NCI-H526 (cell line): ENCODE data around the gene PLIN4.
A peak's percentile ranks its signal among the peaks of the same experiment; 100 is the strongest.

Experiments used
- DNase-seq, 2 experiments: peaks; one replicate each; lab custom pipeline; 2025; lab: John Stamatoyannopoulos, UW

The PLIN4 gene

GRCh38 chr19:4507150-4507452, 11.2 kb downstream of the PLIN4 start:
- DNase-seq = no peak

DNA sequence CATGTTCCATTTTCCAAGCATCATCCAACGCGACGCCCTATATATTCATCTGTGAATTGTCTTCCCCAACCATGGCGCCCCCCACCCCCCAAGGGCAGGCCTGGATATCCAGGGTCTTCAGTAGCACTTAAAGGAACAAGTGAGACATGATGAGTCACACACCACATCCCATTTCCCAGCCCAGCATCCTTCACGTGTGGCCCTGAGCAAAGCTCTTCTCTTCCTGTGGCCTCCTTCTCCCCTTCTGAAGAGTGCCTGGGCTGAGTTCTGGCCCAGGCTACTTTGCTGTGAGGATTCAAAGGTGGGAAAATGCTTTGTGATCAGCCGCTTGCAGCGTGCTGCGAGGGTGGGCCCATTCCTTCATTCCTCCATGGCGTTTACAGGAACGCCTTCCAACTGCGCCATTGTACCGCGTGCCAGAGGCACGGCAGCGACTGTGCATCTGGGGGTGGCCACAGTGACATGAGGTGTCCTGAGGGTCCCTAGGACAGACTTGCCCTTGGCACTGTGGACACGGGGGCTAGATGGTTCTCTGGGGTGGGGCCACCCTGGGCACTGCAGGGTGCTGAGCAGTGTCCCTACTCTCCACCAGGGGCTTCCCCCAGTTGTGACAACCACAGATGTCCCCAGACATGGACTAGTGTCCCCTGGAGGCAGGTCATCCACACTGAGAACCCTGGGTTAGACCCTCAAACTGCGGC, 11.7 kb downstream of the PLIN4 start:
- DNase-seq = no peak

GRCh38 chr19:4505570-4506448, 12.5 kb downstream of the PLIN4 start:
- no peak for DNase-seq

DNA sequence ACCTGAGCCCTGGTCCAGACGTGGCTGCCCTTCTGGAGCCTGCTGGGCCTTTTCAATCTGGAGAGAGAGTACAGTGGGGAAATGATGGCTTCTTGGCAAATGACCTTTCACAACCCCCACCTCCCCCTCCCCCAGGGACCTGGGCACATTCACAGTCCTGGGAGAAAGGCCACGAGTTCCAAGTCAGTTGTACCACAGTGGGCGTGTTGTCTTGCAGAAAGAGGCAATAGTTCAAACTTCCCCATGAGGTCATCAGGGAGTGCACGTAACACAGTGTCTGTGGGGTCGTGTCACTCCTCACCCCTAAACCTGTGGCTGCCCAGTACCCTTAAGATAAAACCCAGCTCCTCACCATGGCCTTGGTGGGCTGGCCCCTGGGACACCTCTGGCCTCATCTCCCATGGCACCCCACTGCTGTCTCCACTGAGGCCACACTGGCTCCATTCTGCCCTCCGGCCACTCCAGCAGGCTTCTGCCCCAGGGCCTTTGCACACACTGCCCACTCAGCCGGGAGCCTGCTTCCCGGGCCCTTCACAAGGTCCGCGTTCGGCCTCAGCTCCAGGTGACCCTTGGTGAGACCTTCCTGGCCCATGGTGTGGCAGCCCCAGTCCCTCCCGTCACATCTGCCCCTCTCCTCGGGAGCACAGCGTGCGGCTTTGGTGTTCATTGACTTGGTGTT, 13.3 kb downstream of the PLIN4 start:
- DNase-seq = no peak

DNA sequence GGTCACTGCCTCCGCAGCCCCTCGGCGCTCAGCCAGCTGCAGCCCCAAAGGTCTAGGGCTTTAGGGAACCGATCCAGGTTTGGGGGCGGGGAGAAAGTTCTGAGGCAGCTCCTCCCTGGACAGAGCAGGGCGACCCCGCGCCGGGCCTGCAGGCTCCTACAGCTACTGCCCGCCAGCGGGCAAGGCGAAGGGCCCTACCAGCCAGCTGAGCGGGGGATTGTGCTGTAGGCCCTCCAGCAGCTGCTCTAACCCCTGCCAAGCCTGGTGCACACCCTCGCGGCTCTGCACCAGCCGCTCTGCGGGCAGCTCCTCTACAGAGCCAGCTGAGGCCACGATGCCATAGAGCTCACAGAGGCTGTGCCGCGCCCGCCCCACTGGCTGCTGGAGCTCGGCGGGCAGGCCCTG, 14.0 kb downstream of the PLIN4 start:
- no peak for DNase-seq

DNA sequence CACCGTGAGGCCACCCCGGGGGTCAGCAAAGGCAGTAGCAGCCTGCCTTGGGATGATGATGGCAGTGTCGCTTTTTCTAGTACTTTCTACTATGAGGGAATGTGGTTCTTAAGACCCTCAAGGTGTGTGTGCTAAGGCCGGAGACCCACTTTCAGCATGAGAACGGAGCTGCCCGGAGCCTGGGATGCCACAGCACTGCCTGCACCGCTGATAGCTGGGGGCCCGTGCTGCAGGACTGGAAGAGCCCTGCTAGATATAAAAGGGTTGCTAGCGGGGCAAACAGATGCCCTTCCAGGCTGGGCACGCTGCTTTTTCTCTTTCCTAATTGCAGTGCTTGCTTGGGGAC, 14.5 kb downstream of the PLIN4 start:
- no peak for DNase-seq

GRCh38 chr19:4503132-4503824, 15.0 kb downstream of the PLIN4 start:
- DNase-seq = no peak

DNA sequence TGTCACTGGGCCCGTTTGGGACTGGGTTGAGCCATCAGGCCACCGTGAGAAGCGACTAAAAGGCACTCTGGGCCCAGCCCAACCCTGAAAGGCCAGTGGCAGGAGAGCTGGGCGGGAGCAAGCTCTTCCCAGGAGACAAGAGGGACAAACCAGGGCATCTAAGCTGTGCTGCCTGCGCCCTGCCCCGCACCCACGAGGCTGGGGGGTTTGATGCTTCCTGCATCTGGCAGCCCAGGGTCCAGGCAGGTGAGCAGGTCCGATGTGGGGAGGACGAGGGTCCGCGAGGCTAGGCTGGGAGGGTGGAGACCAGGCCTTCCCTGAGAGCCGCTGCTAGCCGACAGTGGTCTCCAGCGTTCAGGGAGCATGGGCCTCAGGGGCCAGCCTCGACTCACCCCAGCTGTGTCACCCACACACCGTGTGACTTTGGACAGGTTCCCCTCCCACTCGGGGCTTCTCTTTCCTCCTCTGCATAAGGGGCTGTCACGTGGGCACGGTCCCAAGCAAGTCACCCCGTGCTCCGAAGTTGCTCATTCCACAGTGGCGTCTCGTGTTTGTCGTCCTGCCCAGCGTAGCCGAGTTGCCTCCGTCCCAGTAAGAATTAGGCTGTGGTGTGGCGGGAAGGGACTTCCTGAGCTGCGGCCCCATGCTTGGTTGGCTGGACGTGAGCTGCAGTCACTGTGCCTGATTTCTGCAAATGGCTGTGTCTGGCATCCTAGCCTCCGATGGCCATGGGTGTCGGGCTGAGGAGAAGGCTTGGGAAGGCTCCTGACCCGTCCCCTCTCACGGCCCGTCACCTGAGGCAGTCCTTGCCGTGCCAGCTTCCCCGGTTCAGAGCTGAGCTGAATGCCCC, 15.8 kb downstream of the PLIN4 start:
- DNase-seq = no peak

- no peak for DNase-seq
These were observed 16.6 kb downstream of the PLIN4 start for GRCh38 chr19:4501691-4502090.

- no peak for DNase-seq
These were observed 17.3 kb downstream of the PLIN4 start for GRCh38 chr19:4500841-4501591.

DNA sequence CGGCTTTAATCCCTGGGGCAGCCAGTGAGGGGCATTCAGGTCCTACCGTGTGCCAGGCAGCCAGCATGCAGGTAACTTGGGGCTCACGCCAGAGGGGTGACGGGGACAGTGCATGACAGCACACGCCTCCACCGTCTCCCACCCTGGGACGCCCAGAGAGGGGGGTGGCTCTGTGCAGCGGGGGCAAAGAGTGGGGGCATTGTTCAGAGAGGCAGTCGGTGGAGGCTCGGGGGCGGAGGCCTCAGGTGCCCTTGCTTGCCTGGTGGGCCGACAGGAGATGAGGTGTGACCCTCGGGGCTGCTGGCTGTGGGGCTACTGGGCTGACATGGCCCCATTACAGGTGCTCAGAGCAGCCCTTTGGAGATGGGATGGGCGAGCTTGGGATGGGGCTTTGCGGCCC, 18.4 kb downstream of the PLIN4 start:
- DNase-seq = no peak

DNA sequence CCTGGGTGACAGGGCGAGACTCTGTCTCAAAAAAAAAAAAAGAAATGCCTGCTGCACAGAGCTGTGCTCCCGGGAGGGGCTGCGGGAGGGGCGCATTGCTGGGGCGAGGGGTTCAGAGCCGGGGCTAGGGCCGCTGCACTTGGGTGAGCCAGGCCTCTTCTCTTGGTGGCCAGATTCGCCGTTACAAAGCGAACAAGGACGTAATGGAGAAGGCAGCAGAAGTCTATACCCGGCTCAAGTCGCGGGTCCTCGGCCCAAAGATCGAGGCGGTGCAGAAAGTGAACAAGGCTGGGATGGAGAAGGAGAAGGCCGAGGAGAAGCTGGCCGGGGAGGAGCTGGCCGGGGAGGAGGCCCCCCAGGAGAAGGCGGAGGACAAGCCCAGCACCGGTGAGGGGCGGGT, 19.0 kb downstream of the PLIN4 start:
- no peak for DNase-seq

GRCh38 chr19:4498694-4499093, 19.6 kb downstream of the PLIN4 start:
- DNase-seq = no peak

GRCh38 chr19:4497770-4498389, 20.4 kb downstream of the PLIN4 start:
- DNase-seq = no peak

GRCh38 chr19:4496304-4496703, 22.0 kb downstream of the PLIN4 start:
- no peak for DNase-seq

GRCh38 chr19:4495471-4495870, 22.8 kb downstream of the PLIN4 start:
- peak in 1 of 2 experiments; percentile 45 for DNase-seq

GRCh38 chr19:4494691-4495064, 23.6 kb downstream of the PLIN4 start:
- no peak for DNase-seq

DNA sequence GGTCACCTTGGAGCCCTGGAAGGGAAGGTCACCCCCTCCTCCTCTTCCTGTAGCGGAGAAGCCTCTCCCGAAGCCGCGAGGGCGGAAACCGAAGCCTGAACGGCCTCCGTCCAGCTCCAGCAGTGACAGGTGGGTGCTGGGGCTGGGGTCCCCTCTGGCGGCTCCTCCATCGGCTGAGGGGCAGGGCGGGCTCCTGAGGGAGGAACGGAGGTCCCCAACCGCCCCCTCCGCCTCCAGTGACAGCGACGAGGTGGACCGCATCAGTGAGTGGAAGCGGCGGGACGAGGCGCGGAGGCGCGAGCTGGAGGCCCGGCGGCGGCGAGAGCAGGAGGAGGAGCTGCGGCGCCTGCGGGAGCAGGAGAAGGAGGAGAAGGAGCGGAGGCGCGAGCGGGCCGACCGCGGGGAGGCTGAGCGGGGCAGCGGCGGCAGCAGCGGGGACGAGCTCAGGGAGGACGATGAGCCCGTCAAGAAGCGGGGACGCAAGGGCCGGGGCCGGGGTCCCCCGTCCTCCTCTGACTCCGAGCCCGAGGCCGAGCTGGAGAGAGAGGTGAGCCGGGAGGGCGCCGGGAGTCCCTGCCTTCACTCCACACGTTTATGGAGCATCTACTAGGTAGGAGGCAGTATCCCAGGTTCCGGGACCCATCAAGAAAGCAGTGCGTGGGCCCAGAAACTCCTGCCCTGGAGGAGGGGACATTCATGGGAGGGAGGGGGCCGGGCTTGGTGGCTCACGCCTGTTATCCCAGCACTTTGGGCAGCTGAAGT, 24.2 kb downstream of the PLIN4 start:
- no peak for DNase-seq

- DNase-seq = no peak
These were observed 25.0 kb downstream of the PLIN4 start for GRCh38 chr19:4493104-4493928.
